GM12878 (cell line): ENCODE measurements around the gene CTXND2. TPM values are rescaled to one million over a fixed set of nuclear protein-coding genes. Genes with fewer than 3 reads are reported as not detected.

Experiments
- ATAC-seq: fragments of 200-7000 bp; cut with Tn5 transposase; 3 replicates; pipeline ENCODE4 v1.9.1; 2020; ENCODE audit warnings: mild to moderate bottlenecking, moderate library complexity
- BruUV-seq: library from RNA; stranded (reverse); fragments of 400-500 nt; replicated peaks from 2 replicates; lab custom pipeline; 2021; lab: Mats Ljungman, UMichigan
- CTCF ChIA-PET: fragments of 300-600 bp; sonication (Branson Sonifier 250); formaldehyde crosslinking; extraction: SDS; loops from one replicate; lab custom pipeline; 2021; ENCODE audit warnings: inconsistent platforms; lab: Yijun Ruan, JAX
- POLR2A ChIA-PET: fragments of 350-600 bp; formaldehyde crosslinking; extraction: SDS; loops from one replicate; lab custom pipeline; 2021; ENCODE audit warnings: inconsistent platforms; lab: Charles Lee
- RAD21 ChIA-PET: fragments of 300-600 bp; sonication (Branson Sonifier 250); formaldehyde crosslinking; loops from one replicate; lab custom pipeline; 2023; ENCODE audit warnings: antibody characterized with exemption; ENCODE audit not compliant: unreplicated experiment; lab: Charles Lee
- SMC1A ChIA-PET: fragments of 300-600 bp; sonication (Branson Sonifier 250); formaldehyde crosslinking; loops from one replicate; lab custom pipeline; 2023; ENCODE audit not compliant: unreplicated experiment, uncharacterized antibody; lab: Charles Lee
- DNase-seq: peaks from one replicate; pipeline ENCODE4 v3.0.0-alpha.2; 2011; ENCODE audit warnings: low read depth, low spot score
- FAIRE-seq: peaks from 3 replicates; lab custom pipeline; 2011; peaks lifted over from hg19 to GRCh38; lab: Jason Lieb, UNC
- H2AFZ ChIP-seq: 2 replicates; pipeline ENCODE4 v1.6.0; 2011; ENCODE audit warnings: low read depth, low read length, control low read depth; ENCODE audit not compliant: control insufficient read depth
- H3K27ac ChIP-seq: 2 replicates; pipeline ENCODE4 v1.5.1; 2011; ENCODE audit warnings: control low read depth; ENCODE audit not compliant: control insufficient read depth, insufficient read depth
- H3K27me3 ChIP-seq, 2 experiments: replicated peaks in 1 of 2; 2 replicates each; pipeline versions ENCODE4 v1.6.0 to v1.6.1; 2011; ENCODE audit warnings: low read length in 1 of 2; ENCODE audit not compliant: control insufficient read depth in 2 of 2, insufficient read depth in 2 of 2
- H3K36me3 ChIP-seq, 2 experiments: 2 replicates each; pipeline ENCODE4 v1.5.1; 2011; ENCODE audit warnings: low read length in 1 of 2; ENCODE audit not compliant: control insufficient read depth in 2 of 2, insufficient read depth in 2 of 2
- H3K4me1 ChIP-seq: 2 replicates; pipeline ENCODE4 v1.6.1; 2011; ENCODE audit warnings: mild to moderate bottlenecking, low read length, moderate library complexity, mixed read lengths; ENCODE audit not compliant: control insufficient read depth, insufficient read depth
- H3K4me2 ChIP-seq: 2 replicates; pipeline ENCODE4 v1.6.0; 2011; ENCODE audit warnings: control low read depth; ENCODE audit not compliant: control insufficient read depth, insufficient read depth
- H3K4me3 ChIP-seq: fragments of 200-600 bp; sonication (generic); 2 replicates; pipeline ENCODE4 v1.5.1; 2016
- H3K79me2 ChIP-seq: 2 replicates; pipeline ENCODE4 v1.6.0; 2011; ENCODE audit warnings: low read length; ENCODE audit not compliant: control insufficient read depth, insufficient read depth
- H3K9ac ChIP-seq: 2 replicates; pipeline ENCODE4 v1.8.0; 2011; ENCODE audit warnings: low read length, control low read depth, mixed read lengths; ENCODE audit not compliant: control insufficient read depth, insufficient read depth
- H3K9me3 ChIP-seq: replicated peaks from 3 replicates; pipeline ENCODE4 v1.5.1; 2011; ENCODE audit warnings: mild to moderate bottlenecking, low read length; ENCODE audit not compliant: control insufficient read depth, insufficient read depth
- H4K20me1 ChIP-seq: 2 replicates; pipeline ENCODE4 v1.6.0; 2011; ENCODE audit not compliant: control insufficient read depth, insufficient read depth
- POLR2AphosphoS5 ChIP-seq: IDR thresholded peaks from 2 replicates; pipeline ENCODE4 v1.6.1; 2011; ENCODE audit warnings: mild to moderate bottlenecking, low read length, inconsistent platforms
- SUZ12 ChIP-seq: fragments of 200-600 bp; sonication (generic); IDR thresholded peaks from one replicate; pipeline ENCODE4 v1.6.1; 2018; ENCODE audit warnings: antibody characterized with exemption, mild to moderate bottlenecking; ENCODE audit not compliant: unreplicated experiment
- TAF1 ChIP-seq: IDR thresholded peaks from 2 replicates; pipeline ENCODE4 v1.6.1; 2011; ENCODE audit warnings: mild to moderate bottlenecking, low read depth, low read length, borderline replicate concordance
- ZBED1 ChIP-seq: IDR thresholded peaks from 2 replicates; pipeline ENCODE4 v1.6.1; 2016; ENCODE audit warnings: borderline replicate concordance
- ZBTB40 ChIP-seq: fragments of 450-650 bp; IDR thresholded peaks from 2 replicates; pipeline ENCODE4 v1.6.1; 2016; ENCODE audit warnings: mild to moderate bottlenecking, moderate library complexity, borderline replicate concordance
- ZNF592 ChIP-seq: fragments of 450-650 bp; IDR thresholded peaks from 2 replicates; pipeline ENCODE4 v1.6.1; 2017; ENCODE audit warnings: mild to moderate bottlenecking, moderate library complexity
- WGBS: methylation state at CpG from one replicate; pipeline ENCODE4 v1.1.6; 2016; ENCODE audit warnings: low lambda C conversion rate; ENCODE audit not compliant: insufficient replicate concordance, insufficient coverage; ENCODE audit errors: missing lambda C conversion rate; 5-methylcytosine and 5-hydroxymethylcytosine counted together
- in situ Hi-C: fragments of 300-500 bp; cut with MboI; formaldehyde crosslinking; loops from 9 replicates; pipeline ENCODE4 v1.14.3; 2018; ENCODE audit warnings: mixed read lengths
- intact Hi-C: fragments of 100-400 bp; cut with micrococcal nuclease; formaldehyde crosslinking; loops from one replicate; pipeline ENCODE4 v1.14.2; 2022; ENCODE audit not compliant: unreplicated experiment
- polyA plus RNA-seq, 11 experiments: library from polyadenylated mRNA; depleted of rRNA in 4 of 11; unstranded in 6 of 11; stranded (reverse) in 5 of 11; fragments of >200 nt; fragmentation: Nextera tagmentation in 4 of 11; fragmentation: Illumina TruSeq in 1 of 11; extraction: Ambion mirVana in 4 of 11; extraction: Trizol in 1 of 11; gene quantifications; 1 replicate in 1 of 11; 2 replicates in 10 of 11; pipeline versions ENCODE4 v1.2.1 to v1.2.3, GENCODE V29; 2011 to 2016; ENCODE audit warnings: inconsistent platforms in 2 of 11, missing spikeins in 2 of 11, low read depth in 1 of 11
- total RNA-seq, 4 experiments: library from RNA; depleted of rRNA in 3 of 4; stranded (reverse); fragments of >200 nt in 3 of 4; fragmentation: Illumina TruSeq in 1 of 4; extraction: Trizol in 1 of 4; gene quantifications; 2 replicates each; pipeline versions ENCODE4 v1.2.1 to v1.2.3, GENCODE V29; 2013 to 2021
- TF ChIP-seq, protein P1 (sequence below): fragments of 450-650 bp; IDR thresholded peaks from 2 replicates; pipeline ENCODE4 v1.6.1; 2016; ENCODE audit warnings: mild to moderate bottlenecking
- TF ChIP-seq, protein P2 (sequence below): fragments of 450-650 bp; IDR thresholded peaks from 2 replicates; pipeline ENCODE4 v1.6.1; 2016; ENCODE audit warnings: mild to moderate bottlenecking

Gene CTXND2
- total and polyA plus RNA-seq, 10 of the 15 experiments (the other 5 are each of a cell fraction or from before 2014, with no cell fraction given): not detected

DNA sequence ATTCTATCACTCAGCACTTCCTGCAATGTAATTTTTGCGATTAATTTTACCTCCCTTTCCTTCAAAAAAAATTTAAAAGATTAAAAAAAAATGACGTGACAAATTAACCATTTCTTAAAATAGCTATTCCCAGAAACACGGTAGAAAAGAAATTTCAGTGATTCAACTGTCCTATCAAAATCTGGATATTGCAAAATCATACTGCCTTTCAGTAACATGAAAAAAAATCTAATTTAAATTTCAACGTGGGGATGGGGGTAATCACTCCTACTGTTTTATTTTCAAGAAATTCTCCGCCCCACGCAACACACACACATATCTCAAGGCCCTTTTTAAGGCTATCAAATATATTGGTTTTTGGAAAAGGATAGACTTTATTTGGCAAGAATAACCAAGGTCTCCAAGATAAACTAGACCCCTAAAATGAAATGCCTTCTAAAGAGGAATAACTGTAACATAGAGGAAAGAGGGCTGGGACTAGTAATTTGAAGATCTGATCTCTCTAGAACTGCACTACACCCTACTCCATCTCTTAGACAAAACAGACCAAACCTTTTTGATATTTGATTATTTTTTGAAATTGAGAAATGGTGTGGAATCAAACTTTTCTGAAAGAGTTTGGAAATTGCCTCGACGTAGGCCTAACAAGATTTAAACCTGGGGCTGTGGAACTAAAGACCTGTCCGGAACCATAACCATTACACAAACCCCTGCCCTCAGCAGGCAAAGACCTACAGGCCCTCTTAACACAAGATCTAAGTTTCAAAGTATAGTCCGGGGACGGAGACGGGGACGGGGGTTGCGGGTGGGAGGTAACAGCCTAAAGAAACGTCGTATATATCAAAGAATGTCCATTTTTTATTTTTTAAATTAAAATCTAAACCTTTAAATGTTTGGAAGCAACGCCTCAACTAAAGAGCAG is 11.5 kb upstream of the CTXND2 start:
- ChIA-PET SMC1A (interaction anchor here (0.7 to 1.7 kb wide), 11 partner anchors 10 to 315 kb away, joined by 3 to 7 read pairs (median 3); partner anchors contain the start of genes GOLPH3L and SETDB1), RAD21 (interaction anchor here (1.1 to 1.7 kb wide), 3 partner anchors 47 to 296 kb away, joined by 3 to 6 read pairs (median 5); partner anchors contain the start of gene MCL1), CTCF (interaction anchor here (0.5 to 1.3 kb wide), 8 partner anchors 14 to 534 kb away, joined by 3 to 8 read pairs (median 4); no protein-coding TSS in a partner anchor), POLR2A (interaction anchor here (0.7 to 1.4 kb wide), 2 partner anchors 47 to 246 kb away, joined by 4 read pairs; partner anchors contain the start of gene ENSA)
- H3K9ac ChIP-seq: peak overlapping the region; percentile 68
- BruUV-seq: TSS peak; percentile 72
- 18% methylated on average over 17 of the region's 17 CpGs for WGBS
- H3K36me3 ChIP-seq: no peaks in the 10 kb centered on the region
- H3K9me3 ChIP-seq: no peaks in the 10 kb centered on the region
- peak; percentile 38 for FAIRE-seq
- intact Hi-C loops: loop anchor here (5.0 to 10.0 kb wide), 3 partner anchors 33 to 111 kb away; partner anchors contain the start of gene CTSS
- peak overlapping the region; percentile 59 for H2AFZ ChIP-seq
- in situ Hi-C loops: no loop called here
- H3K4me3 ChIP-seq: peak overlapping the region; percentile 79
- no peak for TF ChIP-seq ZNF592
- 0 out of 2 replicates have a peak, but pooled peaks have one; percentile 20 for TF ChIP-seq ZBTB40
- TF ChIP-seq, protein P1, sequence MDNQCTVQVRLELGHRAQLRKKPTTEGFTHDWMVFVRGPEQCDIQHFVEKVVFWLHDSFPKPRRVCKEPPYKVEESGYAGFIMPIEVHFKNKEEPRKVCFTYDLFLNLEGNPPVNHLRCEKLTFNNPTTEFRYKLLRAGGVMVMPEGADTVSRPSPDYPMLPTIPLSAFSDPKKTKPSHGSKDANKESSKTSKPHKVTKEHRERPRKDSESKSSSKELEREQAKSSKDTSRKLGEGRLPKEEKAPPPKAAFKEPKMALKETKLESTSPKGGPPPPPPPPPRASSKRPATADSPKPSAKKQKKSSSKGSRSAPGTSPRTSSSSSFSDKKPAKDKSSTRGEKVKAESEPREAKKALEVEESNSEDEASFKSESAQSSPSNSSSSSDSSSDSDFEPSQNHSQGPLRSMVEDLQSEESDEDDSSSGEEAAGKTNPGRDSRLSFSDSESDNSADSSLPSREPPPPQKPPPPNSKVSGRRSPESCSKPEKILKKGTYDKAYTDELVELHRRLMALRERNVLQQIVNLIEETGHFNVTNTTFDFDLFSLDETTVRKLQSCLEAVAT: peak; percentile 55; the same call in 1 of the 2 replicates
- TF ChIP-seq, protein P2, sequence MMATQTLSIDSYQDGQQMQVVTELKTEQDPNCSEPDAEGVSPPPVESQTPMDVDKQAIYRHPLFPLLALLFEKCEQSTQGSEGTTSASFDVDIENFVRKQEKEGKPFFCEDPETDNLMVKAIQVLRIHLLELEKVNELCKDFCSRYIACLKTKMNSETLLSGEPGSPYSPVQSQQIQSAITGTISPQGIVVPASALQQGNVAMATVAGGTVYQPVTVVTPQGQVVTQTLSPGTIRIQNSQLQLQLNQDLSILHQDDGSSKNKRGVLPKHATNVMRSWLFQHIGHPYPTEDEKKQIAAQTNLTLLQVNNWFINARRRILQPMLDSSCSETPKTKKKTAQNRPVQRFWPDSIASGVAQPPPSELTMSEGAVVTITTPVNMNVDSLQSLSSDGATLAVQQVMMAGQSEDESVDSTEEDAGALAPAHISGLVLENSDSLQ: no peak
- TF ChIP-seq SUZ12: no peak
- no peak for TF ChIP-seq ZBED1
- TF ChIP-seq POLR2AphosphoS5: no peak
- TF ChIP-seq TAF1: 0 out of 2 replicates have a peak, but pooled peaks have one; percentile 20
- no peaks in the 10 kb centered on the region for H3K27me3 ChIP-seq
- no peak for DNase-seq
- H4K20me1 ChIP-seq: no peaks in the 10 kb centered on the region
- ATAC-seq: peak; percentile 15; the same call in 1 of the 3 replicates
- peak overlapping the region; percentile 82 for H3K4me2 ChIP-seq
- peak overlapping the region; percentile 54 for H3K27ac ChIP-seq
- H3K4me1 ChIP-seq: peaks cover 4% of the 10 kb centered on the region; the same call in 1 of the 2 replicates
- peaks cover 28% of the 10 kb centered on the region for H3K79me2 ChIP-seq
